Trophoblast cell (in vitro differentiated cells and primary cell): ENCODE measurements around the gene NOX4.
"Not testable (repeated sequence)": the region's sequence is repeated elsewhere in the genome, so short reads cannot be mapped to it uniquely, and the experiment has no call there.

Source experiments
- DNase-seq, 2 donors: peaks; one replicate each; pipeline ENCODE4 v3.0.0-alpha.2; 2016
- H2AFZ ChIP-seq: 2 replicates; pipeline ENCODE4 v1.6.1; 2013; ENCODE audit warnings: low read length, moderate library complexity, mild to moderate bottlenecking; ENCODE audit not compliant: insufficient read depth, poor library complexity
- H2AK5ac ChIP-seq: 2 replicates; pipeline ENCODE4 v1.6.1; 2013; ENCODE audit warnings: mild to moderate bottlenecking, low read length
- H2BK120ac ChIP-seq: 2 replicates; pipeline ENCODE4 v1.6.1; 2013; ENCODE audit warnings: low read length, mild to moderate bottlenecking, moderate library complexity; ENCODE audit not compliant: insufficient read depth, poor library complexity
- H2BK12ac ChIP-seq: 2 replicates; pipeline ENCODE4 v1.6.1; 2013; ENCODE audit warnings: mild to moderate bottlenecking, low read length, moderate library complexity
- H2BK5ac ChIP-seq: 2 replicates; pipeline ENCODE4 v1.6.1; 2013; ENCODE audit warnings: low read length, low read depth, moderate library complexity, mild to moderate bottlenecking; ENCODE audit not compliant: poor library complexity
- H3K14ac ChIP-seq: 2 replicates; pipeline ENCODE4 v1.6.1; 2013; ENCODE audit warnings: mild to moderate bottlenecking, low read length
- H3K18ac ChIP-seq: 2 replicates; pipeline ENCODE4 v1.6.1; 2013; ENCODE audit warnings: mild to moderate bottlenecking, low read length
- H3K23ac ChIP-seq: 2 replicates; pipeline ENCODE4 v1.6.1; 2013; ENCODE audit warnings: low read length
- H3K27ac ChIP-seq: 2 replicates; pipeline ENCODE4 v1.5.1; 2013; ENCODE audit warnings: low read depth, mild to moderate bottlenecking, inconsistent platforms, low read length, moderate library complexity
- H3K27me3 ChIP-seq: 2 replicates; pipeline ENCODE4 v1.6.1; 2013; ENCODE audit warnings: inconsistent platforms, mild to moderate bottlenecking, low read length, moderate library complexity; ENCODE audit not compliant: insufficient read depth
- H3K36me3 ChIP-seq, 2 experiments: 1 replicate in 1 of 2; 2 replicates in 1 of 2; pipeline ENCODE4 v1.6.1; 2013; ENCODE audit warnings: low read length in 2 of 2, mild to moderate bottlenecking in 2 of 2, moderate library complexity in 1 of 2; ENCODE audit not compliant: insufficient read depth in 2 of 2, control insufficient read depth in 1 of 2
- H3K4ac ChIP-seq: 2 replicates; pipeline ENCODE4 v1.6.1; 2013; ENCODE audit warnings: low read depth, mild to moderate bottlenecking, low read length, moderate library complexity
- H3K4me1 ChIP-seq, 2 experiments: 1 replicate in 1 of 2; 2 replicates in 1 of 2; pipeline ENCODE4 v1.6.1; 2013; ENCODE audit warnings: low read length in 2 of 2, mild to moderate bottlenecking in 2 of 2, moderate library complexity in 1 of 2; ENCODE audit not compliant: insufficient read depth in 2 of 2, control insufficient read depth in 1 of 2
- H3K4me2 ChIP-seq: 2 replicates; pipeline ENCODE4 v1.6.1; 2013; ENCODE audit warnings: inconsistent platforms, mild to moderate bottlenecking, low read length, moderate library complexity
- H3K4me3 ChIP-seq: 2 replicates; pipeline ENCODE4 v1.5.1; 2013; ENCODE audit warnings: mild to moderate bottlenecking, low read depth, low read length, inconsistent platforms
- H3K79me1 ChIP-seq: one replicate; pipeline ENCODE4 v1.6.1; 2013; ENCODE audit warnings: low read length
- H3K79me2 ChIP-seq: 2 replicates; pipeline ENCODE4 v1.6.1; 2013; ENCODE audit warnings: low read length, mild to moderate bottlenecking; ENCODE audit not compliant: control insufficient read depth, insufficient read depth, poor library complexity
- H3K9ac ChIP-seq: 2 replicates; pipeline ENCODE4 v1.6.1; 2013; ENCODE audit warnings: mild to moderate bottlenecking, low read length
- H3K9me3 ChIP-seq: 2 replicates; pipeline ENCODE4 v1.6.1; 2013; ENCODE audit warnings: low read depth, mild to moderate bottlenecking, control low read depth, inconsistent platforms, low read length; ENCODE audit not compliant: insufficient read depth
- H4K12ac ChIP-seq: 2 replicates; pipeline ENCODE4 v1.6.1; 2013; ENCODE audit warnings: low read depth, mild to moderate bottlenecking, low read length, moderate library complexity
- H4K8ac ChIP-seq: 2 replicates; pipeline ENCODE4 v1.6.1; 2013; ENCODE audit warnings: low read depth, mild to moderate bottlenecking, low read length, moderate library complexity
- H4K91ac ChIP-seq: one replicate; pipeline ENCODE4 v1.6.1; 2013; ENCODE audit warnings: low read depth, mild to moderate bottlenecking, low read length, moderate library complexity
- WGBS: extraction: QIAGEN DNeasy Blood & Tissue Kit; methylation state at CpG from one replicate; pipeline ENCODE4 v1.1.7; 2013; ENCODE audit warnings: missing lambda C conversion rate; ENCODE audit not compliant: insufficient read length, insufficient coverage; ENCODE audit errors: extremely low coverage; 5-methylcytosine and 5-hydroxymethylcytosine counted together

The NOX4 gene

DNA sequence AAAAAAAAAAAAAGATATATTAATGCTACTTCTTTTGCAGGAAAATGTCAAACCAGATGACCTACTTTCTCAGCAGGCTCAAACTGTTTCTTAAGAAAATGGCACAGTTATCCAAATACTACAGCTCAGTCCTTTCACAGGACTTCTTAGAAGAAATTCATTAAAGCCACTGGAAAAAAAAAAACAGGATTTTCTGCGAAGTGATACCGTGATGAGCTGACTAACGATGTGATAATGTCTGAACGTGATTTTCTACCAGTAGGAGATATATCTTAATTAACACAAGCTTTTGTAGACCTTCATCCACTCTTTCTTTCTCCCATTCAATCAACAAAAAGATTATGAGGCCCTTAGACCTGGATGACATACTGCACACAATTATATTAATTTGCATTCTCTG is 132.4 kb downstream of the NOX4 start:
- no peak overlapping the region for H3K4me2 ChIP-seq
- H2AFZ ChIP-seq: no peak overlapping the region
- no CpG with 5 or more reads among the region's 4 CpGs for WGBS
- no peak overlapping the region for H3K23ac ChIP-seq
- H3K4me3 ChIP-seq: no peak overlapping the region
- DNase-seq: no peak
- no peak overlapping the region for H4K12ac ChIP-seq
- H3K9ac ChIP-seq: no peak overlapping the region
- no peaks in the 10 kb centered on the region for H3K4me1 ChIP-seq
- H4K8ac ChIP-seq: no peak overlapping the region
- no peak overlapping the region for H3K18ac ChIP-seq
- no peak overlapping the region for H2AK5ac ChIP-seq
- no peaks in the 10 kb centered on the region for H3K27me3 ChIP-seq
- H3K27ac ChIP-seq: no peak overlapping the region
- H3K14ac ChIP-seq: no peak overlapping the region
- no peaks in the 10 kb centered on the region for H3K79me2 ChIP-seq
- no peak overlapping the region for H2BK120ac ChIP-seq
- no peak overlapping the region for H3K4ac ChIP-seq
- H3K36me3 ChIP-seq: no peaks in the 10 kb centered on the region
- no peak overlapping the region for H2BK12ac ChIP-seq
- H3K79me1 ChIP-seq: no peaks in the 10 kb centered on the region
- H3K9me3 ChIP-seq: no peaks in the 10 kb centered on the region
- no peak overlapping the region for H4K91ac ChIP-seq
- H2BK5ac ChIP-seq: no peak overlapping the region

DNA sequence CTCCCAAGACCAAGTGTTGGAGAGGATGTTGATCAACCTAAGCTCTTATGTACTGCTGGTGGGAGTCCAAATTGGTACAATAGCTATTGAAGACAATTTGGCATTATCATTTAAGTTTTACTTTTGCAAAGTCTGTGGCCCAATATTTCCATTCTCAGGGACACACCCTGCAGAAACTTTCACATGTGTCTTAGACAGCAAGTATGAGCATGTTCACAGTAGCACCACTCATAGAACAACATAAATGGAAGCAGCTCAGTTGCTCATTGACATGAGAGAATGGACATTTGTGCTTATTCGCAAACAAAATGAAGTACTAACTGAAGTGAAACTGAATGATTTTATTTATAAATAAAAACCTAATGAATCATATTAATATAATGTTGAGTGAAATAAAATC is 135.5 kb downstream of the NOX4 start:
- WGBS: no CpG with 5 or more reads among the region's 1 CpG
- Histone ChIP-seq H2BK12ac (no peak overlapping the region), H4K91ac (no peak overlapping the region), H3K4me1 (no peaks in the 10 kb centered on the region), H2AK5ac (no peak overlapping the region), H3K14ac (no peak overlapping the region), H3K27me3 (no peaks in the 10 kb centered on the region), H3K79me2 (no peaks in the 10 kb centered on the region), H4K12ac (no peak overlapping the region), H2BK5ac (no peak overlapping the region), H3K18ac (no peak overlapping the region), H4K8ac (no peak overlapping the region), H2BK120ac (no peak overlapping the region), H3K4me2 (no peak overlapping the region), H3K27ac (no peak overlapping the region), H3K23ac (no peak overlapping the region), H3K4ac (no peak overlapping the region), H3K4me3 (no peak overlapping the region), H3K9me3 (no peaks in the 10 kb centered on the region), H3K36me3 (no peaks in the 10 kb centered on the region), H3K9ac (no peak overlapping the region), H3K79me1 (no peaks in the 10 kb centered on the region), H2AFZ (no peak overlapping the region)
- DNase-seq: no peak

DNA sequence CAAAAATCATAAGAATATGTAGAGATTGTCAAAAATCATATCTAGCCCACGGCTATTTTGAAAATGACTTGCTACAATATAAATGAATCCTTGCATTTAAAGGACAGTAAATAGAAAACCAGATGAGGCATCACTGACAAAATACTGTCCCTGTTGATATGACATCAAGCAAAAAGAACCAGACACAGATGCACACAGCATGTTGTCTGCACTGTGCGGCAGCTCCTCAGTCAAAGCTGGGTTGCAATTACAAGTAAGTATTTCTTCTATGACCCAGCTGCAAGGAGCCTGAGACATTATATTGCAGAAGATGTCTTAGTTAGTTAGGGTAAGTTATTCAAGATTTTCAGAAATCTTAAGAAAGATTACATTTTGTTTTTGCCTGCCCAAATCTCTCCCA is 136.7 kb downstream of the NOX4 start:
- H2BK120ac ChIP-seq, H2BK12ac ChIP-seq, H2AFZ ChIP-seq, H3K18ac ChIP-seq, H4K91ac ChIP-seq, H3K79me1 ChIP-seq, H3K9ac ChIP-seq, H3K4me2 ChIP-seq, DNase-seq, H3K14ac ChIP-seq, H3K4ac ChIP-seq, H2AK5ac ChIP-seq, H4K8ac ChIP-seq, H3K79me2 ChIP-seq, H3K4me3 ChIP-seq, H3K27me3 ChIP-seq, H3K9me3 ChIP-seq, H3K27ac ChIP-seq, H3K23ac ChIP-seq, H3K36me3 ChIP-seq, H2BK5ac ChIP-seq, H4K12ac ChIP-seq, H3K4me1 ChIP-seq: not testable (repeated sequence)
- no CpG with 5 or more reads among the region's 2 CpGs for WGBS

DNA sequence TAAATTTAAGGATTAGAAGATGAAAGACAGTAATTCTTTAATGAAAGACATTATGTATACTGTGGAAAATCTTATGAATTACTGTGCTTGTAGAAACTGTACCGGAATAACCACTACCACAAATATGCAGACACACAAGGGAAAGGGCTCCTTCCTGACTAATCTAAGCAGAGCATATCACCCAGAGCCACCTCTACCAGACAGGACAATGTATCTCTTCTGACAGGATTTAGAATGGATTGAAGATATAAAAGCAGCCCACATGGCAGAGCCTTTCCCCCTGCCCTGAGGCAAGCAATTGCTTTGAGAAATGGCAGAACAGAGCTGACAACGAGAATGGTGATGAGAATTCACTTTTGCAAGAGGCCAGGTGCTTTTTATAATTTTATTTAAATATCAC is 144.1 kb downstream of the NOX4 start:
- Histone ChIP-seq H4K91ac (no peak overlapping the region), H3K4me3 (no peak overlapping the region), H2BK120ac (no peak overlapping the region), H3K79me1 (peaks cover 10% of the 10 kb centered on the region), H3K9me3 (no peaks in the 10 kb centered on the region), H2BK5ac (no peak overlapping the region), H2BK12ac (no peak overlapping the region), H3K9ac (no peak overlapping the region), H3K79me2 (no peaks in the 10 kb centered on the region), H3K18ac (no peak overlapping the region), H4K12ac (no peak overlapping the region), H2AK5ac (no peak overlapping the region), H3K4ac (no peak overlapping the region), H3K27ac (peak overlapping the region; percentile 64), H3K36me3 (no peaks in the 10 kb centered on the region), H3K14ac (no peak overlapping the region), H3K27me3 (no peaks in the 10 kb centered on the region), H3K4me1 (peaks cover 4 to 8% of the 10 kb centered on the region in 2 experiments), H2AFZ (no peak overlapping the region), H4K8ac (no peak overlapping the region), H3K4me2 (no peak overlapping the region), H3K23ac (no peak overlapping the region)
- WGBS: no CpG with 5 or more reads among the region's 2 CpGs
- DNase-seq: no peak
